ENCODE data around the gene ARL2BP.
"Not testable (repeated sequence)": the region's sequence is repeated elsewhere in the genome, so short reads cannot be mapped to it uniquely, and the experiment has no call there.

ARL2BP gene

DNA sequence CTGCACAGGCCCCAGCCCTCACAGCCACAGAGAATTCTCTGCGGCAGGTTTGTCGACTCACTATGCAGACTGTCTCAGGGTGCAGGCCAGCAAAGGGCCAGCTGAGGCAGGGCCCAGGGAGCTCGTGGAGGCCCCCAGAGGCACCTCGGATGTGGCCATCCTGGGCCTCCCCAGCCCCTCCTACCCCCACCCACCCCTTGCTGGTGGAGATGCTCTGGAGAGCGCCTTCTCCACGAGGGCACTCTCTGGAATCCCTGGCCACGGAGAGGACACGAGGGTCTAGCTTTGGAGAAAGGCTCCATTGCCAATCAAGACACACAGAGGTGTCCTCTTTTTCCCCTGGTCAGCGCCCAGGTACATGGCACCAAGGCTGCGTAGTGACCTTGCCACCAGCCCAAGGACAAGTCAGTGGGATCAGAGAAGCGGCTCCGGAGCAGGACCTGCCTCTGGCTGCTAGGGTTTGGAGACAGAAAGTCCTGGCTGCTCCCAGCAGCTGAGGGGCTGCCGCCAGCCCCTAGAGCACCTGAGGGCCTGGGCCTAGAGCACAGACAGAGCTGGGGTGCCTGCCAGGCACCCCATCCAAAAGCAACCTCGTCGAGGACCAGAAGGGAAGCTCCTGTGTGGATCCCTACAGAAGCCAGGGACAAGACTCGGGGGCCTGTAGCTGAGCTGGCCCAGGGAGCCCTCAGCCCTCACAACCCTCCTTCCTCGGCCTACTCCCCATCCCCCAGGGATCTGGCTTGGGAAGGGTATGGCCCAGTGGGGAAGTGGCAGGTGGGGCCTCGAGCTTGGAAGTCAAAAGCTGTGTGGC lies 18.7 kb downstream of the ARL2BP start:
- DNase-seq (ENCODE audit: low read depth) = no peak

DNA sequence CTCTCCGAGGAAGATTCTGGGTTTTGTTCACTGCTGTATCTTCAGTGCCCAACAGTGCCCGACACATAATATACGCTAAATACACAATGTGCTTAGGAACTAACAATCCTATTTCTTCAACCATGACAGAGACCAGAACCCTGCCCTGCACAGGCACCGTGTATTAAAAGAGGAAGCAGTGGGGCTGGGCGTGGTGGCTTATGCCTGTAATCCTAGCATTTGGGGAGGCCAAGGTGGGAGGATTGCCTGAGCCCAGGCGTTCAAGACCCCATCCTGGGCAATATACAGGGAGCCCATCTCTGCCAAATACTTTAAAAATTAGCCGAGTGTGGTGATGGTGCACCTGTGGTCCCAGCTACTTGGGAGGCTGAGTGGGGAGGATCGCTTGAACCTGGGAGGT lies 19.3 kb downstream of the ARL2BP start:
- DNase-seq (ENCODE audit: low read depth) = no peak

DNA sequence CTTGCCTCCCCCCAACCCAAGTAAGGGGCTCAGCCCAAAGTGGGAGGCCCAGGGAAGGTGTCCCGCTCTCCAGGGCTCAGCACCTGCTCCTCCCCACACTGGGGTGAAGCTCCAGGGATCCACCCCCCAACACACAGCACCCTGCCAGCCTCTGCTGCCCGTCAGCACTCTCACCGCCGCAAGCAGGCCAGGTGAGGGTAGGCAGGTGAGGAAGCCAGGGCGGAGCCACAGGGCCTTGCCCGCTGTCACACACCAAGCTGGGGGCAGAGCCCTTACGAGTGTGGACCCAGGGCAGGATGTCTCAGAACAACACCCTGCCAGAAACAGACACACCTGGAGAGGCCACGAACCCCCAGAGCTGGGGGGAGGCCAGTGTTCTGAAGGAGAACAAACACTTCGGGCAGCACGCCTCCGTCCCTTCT lies 19.9 kb downstream of the ARL2BP start:
- DNase-seq (ENCODE audit: low read depth) = no peak

DNA sequence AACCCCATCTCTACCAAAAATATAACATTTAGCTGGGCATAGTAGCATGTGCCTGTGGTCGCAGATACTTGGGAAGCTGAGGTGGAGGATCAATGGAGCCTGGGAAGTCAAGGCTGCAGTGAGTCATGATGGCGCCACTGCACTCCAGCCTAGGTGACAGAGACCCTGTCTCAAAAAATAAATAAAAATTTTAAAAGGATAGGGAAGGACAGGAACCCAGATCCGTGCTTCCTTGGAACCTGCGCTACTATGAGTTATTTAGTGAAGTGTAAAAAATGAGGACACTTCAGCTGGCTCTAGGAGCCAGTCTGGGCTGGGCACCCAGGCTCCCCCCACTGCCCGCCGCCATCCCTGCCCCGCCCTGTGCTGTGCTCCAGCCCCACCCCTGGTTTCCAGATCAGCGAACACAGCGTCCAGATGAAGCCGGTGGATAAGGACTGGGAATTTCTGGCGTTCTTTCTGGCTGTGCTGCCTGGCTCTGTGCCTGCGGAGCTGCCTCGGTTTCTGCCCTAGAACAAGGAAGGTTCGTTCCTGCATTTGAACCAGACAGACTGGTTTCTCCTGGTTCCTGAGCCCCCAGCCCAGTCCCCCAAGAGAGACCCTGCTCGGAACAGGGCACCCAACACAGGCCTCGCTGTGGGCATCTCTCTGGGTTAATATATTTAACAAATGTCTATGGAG lies 20.9 kb downstream of the ARL2BP start:
- DNase-seq (ENCODE audit: low read depth) = no peak

DNA sequence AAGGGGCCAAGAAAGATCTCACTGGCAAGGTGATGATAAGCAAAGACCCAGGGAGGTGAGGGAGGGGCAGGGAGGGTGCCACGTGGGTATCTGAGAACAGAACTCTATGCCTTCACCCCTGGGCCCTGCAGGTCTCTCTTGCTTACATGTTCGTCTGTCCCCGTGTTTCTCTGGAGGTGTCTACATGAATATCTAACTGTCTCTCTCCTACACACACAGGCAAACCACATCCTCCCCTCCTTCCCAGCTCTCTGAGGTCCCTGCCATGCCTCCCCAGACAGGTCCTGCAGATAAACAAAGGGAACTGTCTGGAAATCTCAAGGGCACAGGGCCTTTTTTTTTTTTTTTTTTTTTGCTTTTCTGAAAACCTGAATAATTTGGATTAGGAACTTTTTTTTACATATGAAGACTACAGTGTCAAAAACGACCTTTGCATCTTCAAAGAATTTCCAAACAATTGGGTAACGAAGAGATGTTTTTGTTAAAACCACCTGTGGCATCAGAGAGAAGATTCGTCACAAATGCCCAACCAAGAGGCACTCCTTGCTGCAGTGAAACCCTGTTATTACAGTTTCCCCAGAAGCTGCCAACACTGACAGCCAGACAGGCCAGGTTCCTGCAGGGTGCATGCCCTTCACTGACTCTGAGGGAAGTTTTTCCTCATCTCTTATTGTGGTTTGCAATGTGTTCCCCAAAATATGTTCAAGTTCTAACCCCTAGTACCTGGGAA lies 21.6 kb downstream of the ARL2BP start:
- DNase-seq (ENCODE audit: low read depth) = no peak

DNA sequence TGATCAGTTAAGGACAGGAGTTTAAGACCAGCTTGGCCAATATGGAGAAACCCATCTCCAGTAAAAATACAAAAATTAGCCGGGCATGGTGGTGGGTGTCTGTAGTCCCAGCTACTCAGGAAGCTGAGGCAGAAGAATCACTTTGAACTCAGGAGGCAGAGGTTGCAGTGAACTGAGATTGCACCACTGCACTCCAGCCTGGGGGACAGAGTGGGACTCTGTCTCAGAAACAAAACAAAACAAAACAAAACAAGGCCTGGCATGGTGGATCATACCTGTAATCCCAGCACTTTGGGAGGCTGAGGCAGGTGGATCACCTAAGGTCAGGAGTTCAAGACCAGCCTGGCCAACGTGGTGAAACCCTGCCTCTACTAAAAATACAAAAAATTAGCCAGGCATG lies 22.3 kb downstream of the ARL2BP start:
- DNase-seq (ENCODE audit: low read depth) = not testable (repeated sequence)

DNA sequence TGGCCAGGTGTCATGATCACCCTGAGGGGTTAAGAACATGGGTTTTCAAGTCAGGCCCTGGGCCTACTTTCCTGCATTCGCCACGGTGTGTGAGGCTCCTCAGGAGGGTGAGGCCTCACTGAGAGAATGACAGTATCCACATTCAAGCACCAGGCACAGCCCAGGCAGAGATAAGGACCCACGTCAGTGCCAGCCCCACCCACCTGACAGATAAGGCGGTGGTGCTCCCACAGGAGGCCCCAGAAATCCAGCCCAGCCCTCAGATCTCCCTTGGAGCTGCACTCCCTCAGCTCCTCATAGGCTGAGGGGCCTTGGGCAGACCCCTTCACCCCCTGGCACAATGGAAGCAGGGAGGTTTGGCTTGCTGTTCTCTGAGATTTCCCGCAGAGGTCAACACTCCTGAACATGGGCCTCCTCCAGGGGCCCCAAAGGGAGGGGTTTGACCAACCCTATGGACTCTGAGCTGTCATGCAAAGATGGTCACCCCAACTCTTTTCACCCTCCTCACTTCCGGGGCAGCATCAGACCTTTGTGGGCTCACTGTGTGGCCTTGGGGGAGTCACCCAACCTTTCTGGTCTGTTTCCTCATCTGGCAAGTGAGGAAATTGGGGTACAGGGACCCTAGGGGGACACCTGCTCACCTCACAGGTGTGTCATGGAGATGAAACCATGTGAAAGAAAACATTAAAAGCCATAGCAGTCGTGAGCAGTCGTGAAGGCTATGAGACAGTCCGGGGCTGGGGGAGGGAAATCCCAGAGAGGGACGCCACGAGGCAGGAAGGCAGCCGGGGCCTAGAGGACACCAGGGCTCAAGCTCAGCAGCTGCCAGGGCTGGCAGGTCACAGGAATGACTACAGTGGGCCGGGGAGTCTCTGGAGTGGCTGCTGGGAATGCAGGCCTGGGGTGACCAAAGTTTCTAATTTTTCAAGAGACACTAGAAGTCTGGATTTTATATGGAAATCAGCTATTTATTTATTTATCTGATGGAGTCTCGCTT lies 24.0 kb downstream of the ARL2BP start:
- no peak for DNase-seq (ENCODE audit: low read depth)

DNA sequence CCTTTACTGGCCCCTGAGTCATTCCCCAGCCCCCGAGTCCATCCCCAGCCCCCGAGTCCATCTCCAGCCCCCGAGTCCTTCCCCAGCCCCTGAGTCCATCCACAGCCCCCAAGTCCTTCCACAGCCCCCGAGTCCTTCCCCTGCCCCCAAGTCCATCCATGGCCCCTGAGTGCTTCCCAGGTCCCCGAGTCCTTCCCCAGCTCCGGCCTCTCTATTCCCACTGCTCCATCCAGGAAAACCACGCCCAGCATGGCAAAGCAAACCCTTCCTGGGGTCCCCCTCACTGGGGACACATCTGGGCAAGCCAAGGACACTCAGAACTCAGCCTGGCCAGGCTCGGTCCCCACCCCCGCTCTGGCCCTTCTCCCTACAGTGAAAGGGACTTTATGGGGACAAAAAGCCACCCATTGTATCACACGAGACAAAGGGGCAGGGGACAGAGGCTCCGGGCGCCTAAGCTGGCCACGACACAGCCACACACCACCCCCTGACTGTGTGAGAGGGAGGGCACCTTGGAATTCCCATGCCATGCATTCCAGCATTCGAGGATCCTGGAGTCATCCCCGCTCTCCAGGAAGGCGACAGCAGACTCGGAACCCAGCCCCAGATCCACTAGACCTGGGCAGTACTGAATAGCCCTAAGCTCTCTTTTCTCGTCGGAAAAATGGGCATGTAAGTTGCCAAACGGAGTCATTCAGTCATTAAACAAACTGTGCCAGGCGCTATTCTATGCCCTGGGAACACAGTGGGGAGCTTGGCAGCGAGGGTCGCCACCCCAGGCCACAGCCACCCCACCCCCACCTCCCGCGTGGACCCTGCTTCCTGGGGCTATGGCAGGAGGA lies 25.4 kb downstream of the ARL2BP start:
- DNase-seq (ENCODE audit: low read depth) = no peak

DNA sequence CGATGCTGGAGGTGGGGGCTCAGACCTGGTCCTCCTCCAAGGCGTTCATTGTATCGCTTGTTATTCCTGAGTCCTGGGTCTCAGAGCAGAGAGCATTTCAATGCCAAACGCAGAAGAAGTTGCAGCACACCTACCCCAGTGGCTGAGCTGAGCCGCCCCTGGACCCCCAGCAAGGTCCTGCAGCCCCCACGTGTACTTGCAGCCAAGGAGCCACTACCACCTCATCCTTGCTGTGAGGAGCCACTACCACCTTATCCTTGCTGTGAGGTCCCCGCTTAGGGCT lies 25.9 kb downstream of the ARL2BP start:
- no peak for DNase-seq (ENCODE audit: low read depth)

DNA sequence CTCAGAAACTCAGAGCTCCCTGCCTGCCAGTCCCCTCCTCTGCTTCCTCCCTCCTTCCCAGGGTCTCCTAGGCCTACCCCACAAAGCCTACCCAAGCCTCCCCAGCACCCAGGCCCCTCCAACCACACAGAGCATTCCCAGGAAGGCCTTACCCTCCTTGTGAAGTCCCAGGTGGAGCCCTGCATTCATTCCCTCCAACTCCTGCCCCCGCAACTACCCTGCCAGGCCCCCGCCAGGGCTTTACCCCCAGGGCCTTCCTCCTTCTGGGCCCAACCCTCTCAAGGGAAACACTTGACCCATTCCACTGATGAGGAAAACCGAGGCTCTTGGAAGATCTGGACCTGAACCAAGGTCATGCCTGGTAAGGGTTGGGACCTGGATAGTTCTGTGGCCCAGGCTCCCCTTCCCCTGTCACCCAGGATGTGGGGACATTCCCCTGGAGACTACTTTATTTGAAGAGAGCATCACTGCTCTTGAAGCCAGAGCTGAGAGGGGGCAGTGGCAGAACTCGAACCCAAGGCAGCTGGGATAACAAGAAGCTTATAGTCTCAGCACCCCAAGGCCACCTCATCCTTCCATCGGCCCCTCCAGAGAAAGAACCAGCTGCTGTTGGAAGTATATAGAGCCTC lies 26.9 kb downstream of the ARL2BP start:
- no peak for DNase-seq (ENCODE audit: low read depth)

DNA sequence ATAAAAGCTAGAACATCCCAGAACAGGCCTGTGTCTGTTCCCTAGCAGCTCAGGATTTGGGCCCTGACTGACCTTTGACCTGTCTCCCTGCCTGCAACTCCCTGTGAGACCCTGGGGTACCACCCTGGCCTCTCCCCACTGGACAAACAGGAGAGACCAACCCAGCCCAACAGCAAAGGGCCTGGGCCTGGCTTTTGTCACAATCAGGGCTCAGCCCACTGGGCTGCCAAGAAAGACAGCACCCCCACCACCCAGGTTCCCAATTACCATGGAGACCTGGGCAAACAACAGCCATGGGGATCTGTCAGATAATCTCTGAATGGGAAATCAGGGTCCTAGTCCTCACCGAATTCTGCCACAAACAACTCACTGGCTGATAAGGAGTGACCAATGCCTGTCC lies 28.3 kb downstream of the ARL2BP start:
- DNase-seq (ENCODE audit: low read depth) = no peak

DNA sequence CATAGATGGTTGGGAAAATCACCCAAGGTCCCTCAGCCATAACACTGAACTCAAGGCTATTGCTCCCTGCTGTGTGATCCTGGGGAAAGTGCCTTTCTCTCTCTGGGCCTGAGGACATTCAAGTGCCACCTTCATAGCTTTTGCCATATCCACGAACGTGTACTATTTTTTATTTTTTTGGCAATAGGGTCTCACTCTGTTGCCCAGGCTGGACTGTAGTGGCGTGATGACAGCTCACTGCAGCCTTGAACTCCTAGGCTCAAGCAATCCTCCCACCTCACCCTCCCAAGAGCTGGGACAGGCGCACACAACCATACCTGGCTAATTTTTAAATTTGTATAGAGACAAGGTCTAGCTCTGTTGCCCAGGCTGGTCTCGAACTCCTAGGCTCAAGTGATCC lies 28.8 kb downstream of the ARL2BP start:
- no peak for DNase-seq (ENCODE audit: low read depth)

DNA sequence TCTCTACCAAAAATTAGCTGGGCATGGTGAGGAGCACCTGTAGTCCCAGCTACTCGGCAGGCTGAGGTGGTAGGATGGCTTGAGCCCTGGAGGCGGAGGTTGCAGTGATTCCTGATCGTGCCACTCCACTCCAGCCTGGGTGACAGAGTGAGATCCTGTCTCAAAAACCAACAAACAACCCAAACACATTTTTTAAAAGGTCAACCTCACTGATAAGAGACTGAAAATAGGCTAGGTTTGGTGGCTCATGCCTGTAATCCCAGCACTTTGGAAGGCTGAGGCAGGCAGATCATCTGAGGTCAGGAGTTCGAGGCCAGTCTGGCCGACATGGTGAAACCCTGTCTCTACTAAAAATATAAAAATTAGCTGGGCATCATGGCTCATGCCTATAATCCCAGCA lies 30.9 kb downstream of the ARL2BP start:
- not testable (repeated sequence) for DNase-seq (ENCODE audit: low read depth)

DNA sequence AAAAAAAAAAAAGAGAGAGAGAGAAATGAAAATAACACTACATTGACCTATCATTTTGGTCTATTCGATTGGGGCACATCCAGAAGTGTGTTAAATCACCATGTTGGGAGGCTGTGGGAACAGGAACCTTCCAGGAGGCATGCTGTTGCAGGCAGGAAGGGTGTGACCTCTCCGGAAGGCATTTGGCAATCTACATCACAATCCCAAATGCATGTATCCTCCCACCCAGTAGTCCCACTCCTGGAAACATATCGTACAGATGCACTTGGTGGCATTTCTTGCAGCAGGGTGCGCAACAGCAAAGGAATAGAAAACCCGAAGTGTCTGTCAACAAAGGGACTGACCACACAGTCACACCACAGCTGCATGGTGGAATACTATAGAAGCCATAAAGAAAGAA lies 31.5 kb downstream of the ARL2BP start:
- DNase-seq (ENCODE audit: low read depth) = no peak

DNA sequence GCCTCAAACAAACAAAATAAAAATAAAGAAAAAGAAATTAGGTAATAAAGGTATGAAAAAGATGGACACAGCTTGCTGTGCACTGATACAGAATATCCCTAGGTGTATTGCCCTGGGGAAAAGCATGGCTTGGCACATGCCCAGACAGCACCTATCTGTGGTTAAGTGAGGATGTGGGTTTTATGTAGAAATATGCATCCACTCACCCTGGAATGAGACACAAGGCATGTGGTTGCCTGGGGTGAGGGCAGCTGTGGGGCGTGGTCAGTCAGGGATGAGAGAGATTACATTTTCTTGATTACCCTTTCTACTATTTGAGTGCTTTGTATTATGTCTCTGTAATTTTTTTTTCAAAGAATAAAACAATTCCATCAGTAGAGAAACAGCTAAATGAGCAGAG lies 32.5 kb downstream of the ARL2BP start:
- DNase-seq (ENCODE audit: low read depth) = no peak

DNA sequence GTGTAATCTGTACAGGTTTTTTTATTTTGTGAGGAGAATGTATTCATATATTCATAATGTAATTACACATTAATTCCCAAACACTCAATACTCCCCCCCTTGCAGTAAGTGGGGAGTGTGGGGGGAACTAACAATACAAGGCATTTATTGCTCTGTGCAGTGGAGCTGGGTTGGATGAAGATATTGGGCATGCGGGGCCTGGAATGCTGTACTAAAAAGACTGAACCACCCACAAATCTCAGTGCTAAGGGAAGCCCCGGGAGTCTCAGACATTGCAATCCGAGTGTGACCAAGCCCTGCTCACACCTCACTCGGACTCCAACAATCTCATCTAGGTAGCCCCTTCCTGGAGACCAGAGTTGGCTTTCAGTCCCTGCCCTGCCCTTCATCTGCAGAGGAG lies 33.4 kb downstream of the ARL2BP start:
- DNase-seq (ENCODE audit: low read depth) = no peak

DNA sequence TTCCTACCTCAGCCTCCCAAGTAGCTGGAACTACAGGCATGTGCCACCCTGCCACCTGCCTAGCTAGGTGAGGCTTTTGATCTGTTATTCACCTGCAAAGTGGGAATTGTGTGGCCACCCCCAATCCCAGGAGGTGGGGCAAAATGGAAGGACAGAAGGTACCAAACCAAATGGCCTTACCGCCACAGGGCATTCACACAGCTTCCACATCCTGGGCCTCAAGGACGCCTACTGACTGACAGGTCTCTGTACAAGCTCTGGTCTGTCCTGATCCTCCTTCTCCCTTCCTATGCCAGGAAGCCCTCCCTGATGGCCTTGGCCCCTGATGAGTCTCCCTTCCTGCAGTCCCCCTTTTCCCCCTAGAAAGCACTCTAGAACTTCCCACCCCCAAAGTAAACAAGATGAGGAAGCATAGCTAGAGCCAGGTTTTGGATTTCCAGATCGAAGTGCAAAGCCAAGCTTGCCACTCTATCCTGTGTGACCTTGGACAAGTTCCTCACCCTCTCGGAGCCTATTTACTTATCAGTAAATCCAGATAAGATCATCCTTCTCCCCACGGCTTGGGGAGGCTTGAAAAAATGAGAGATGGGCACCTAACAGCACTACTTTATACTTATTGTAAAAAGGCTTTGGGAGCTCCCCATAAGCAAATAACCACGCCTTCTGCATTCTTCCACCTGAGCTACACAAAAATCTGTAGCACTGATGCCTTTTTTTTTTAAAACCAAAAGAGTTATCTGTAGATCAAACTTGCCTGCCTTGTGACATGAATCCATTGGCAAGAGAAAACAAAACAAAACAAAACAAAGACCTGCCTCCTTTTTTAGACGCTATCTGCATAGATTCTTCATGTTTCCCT lies 35.0 kb downstream of the ARL2BP start:
- DNase-seq (ENCODE audit: low read depth) = no peak

DNA sequence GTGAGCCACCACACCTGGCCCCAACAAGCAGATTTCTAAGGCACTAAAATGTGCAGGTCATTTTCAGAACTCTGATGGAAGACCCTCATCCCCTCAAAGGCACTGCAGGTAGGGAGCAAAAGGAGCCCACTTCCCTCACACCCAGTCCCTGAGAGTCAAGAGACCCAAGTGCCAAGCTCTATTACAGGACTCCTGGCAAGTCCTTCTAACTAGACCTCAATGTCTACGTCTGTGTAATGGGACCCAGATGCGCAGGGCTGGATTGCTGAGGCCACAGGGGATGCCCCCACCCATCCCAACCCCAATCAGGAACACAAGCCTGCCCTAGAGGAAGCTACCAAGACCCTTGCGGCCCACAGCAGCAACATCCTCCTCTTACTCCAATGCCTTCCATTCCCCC lies 36.7 kb downstream of the ARL2BP start:
- DNase-seq (ENCODE audit: low read depth) = no peak

DNA sequence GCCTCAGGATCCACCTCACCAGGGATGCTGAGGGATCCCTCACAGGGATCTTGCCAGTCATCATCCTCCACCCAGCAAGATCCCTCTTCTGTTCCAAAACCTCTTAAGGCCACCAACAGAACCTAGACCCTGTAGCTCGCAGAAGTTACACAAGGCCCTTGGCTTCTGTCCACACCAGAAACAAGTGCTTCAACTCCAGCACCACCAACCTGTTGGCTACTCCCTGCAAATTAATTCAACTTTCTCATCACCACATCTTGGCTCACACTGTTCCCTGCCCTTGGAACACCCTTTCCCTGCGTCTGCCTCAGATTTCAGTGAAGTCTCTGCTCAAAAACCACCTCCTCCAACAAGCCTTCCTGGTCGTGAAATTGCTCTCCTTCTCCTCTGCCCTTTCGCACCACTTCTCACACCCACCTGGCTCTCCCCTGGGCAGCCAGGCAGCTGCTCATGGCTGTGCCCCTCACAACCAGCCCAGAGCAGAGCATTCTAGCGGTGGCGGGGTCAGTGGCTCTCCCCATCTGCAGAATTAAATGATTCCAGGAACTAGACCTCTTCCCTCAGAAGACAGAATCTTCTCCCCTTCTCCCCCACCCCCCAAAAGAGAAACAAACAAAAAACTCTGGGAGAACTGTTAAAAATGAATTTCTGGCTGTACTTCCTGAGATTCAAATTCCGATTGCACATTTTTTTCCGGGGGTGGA lies 37.6 kb downstream of the ARL2BP start:
- DNase-seq (ENCODE audit: low read depth) = no peak
